GM19438 (cell line): ENCODE data around the gene PIGX.

ENCODE experiments used
- ATAC-seq: cut with Tn5 transposase; IDR thresholded peaks from one replicate; pipeline ENCODE4 v1.9.1; 2021; ENCODE audit warnings: low read depth; ENCODE audit not compliant: unreplicated experiment

PIGX gene

GRCh38 chr3:196754091-196754981 lies 42.2 kb downstream of the PIGX start:
- no peak for ATAC-seq

GRCh38 chr3:196756732-196757131 lies 44.6 kb downstream of the PIGX start:
- ATAC-seq: no peak

DNA sequence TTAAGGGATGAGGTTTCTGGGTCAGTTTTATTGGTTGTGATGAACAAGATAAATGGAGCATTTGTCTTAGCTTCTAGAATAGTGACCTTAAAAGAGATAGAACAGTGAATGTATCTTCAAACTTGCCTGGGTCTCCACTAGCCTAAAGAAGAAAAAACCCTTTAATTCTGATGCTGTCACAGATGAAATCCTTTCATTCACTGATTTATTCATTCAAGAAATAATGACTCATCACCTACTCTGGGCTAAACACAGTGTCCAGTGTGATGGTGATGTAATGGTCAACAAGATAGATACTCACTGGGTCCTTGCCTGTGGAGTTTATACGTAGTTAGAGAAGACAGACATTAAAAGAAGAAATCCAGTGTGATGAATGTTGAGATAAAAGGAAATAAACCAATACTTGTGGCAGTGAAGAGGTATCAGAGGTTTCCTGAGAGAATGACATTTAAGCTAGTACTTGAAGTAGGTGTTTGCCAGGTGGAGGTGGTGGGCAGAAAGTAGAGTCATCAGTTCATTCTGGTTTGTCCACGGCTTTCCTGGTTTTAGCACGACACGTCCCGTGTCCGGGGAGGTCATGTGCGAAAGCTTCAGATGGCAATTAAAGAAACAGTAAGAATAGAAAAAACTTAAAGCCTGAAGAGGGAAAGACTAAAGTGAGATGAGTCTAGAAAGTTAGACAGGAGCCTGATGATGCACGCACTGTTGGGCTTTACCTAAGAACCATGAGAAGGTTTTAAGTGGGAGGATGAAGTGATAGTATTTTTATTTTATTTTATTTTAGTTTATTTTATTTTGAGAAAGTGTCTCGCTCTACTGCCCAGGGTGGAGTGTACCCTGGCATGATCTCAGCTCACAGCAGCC lies 45.9 kb downstream of the PIGX start:
- no peak for ATAC-seq

GRCh38 chr3:196763179-196763578 lies 51.0 kb downstream of the PIGX start:
- no peak for ATAC-seq

DNA sequence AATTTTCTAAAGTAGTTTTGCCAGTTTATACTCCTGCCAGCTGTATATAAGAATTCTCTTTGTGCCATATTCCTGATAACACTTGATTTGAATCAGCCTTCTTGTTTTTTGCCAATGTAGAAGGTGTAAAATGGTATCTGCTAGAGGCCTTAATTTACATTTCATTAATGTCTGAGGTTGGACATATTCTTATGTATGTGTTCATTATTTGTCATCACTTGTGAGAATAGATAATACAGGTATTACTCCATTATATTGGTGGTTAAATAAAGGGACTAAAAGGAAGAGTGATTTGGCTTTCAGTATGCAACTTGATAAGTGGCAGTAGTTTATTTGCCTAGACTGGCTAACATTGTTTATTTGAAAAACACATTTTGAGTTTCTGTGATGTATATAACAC lies 53.3 kb downstream of the PIGX start:
- ATAC-seq: no peak

DNA sequence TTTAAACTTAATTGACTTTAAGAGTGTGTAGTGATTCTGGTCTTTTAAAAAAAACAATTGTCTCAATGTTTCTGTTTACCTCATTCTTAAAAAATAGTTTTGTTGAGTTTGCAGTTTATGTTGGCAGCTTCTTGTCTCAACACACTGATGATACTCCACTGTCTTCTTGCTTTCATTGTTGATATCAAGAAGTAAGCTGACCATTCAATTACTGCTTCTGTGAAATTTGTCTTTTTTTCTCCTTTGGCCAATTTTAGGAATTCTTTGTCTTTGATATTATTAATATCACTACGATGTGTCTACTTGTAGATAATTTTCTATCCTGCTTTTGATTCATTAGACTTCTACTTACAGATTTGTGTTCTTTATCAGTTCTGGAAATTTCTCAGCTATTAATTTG lies 58.9 kb downstream of the PIGX start:
- ATAC-seq: no peak

GRCh38 chr3:196772102-196772501 lies 59.9 kb downstream of the PIGX start:
- no peak for ATAC-seq

DNA sequence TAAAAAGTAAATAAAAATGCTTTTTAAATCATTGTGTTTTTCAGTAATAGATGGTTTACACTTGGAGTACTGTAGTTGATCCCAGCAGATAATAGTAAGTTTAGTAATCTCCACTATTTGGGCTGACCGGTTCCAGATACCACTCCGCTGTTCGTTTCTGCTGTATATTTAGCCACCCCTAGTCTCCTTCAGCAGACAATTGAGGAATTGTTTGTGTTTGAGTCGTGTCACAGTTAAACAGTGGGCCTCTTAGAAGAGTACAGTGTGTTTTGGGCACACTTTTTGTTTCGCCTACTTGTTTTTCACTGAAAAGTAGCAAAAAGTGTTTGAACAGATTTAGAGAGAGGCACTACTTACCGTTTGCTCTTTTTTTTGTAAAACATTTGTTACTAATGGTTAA lies 60.7 kb downstream of the PIGX start:
- ATAC-seq: no peak

- ATAC-seq: no peak
Measured at GRCh38 chr3:196774191-196774820, 62.1 kb downstream of the PIGX start.

- ATAC-seq: no peak
Measured at GRCh38 chr3:196774848-196775422, 62.8 kb downstream of the PIGX start.

GRCh38 chr3:196775938-196776337 lies 63.8 kb downstream of the PIGX start:
- no peak for ATAC-seq

GRCh38 chr3:196777836-196778235 lies 65.7 kb downstream of the PIGX start:
- ATAC-seq: no peak

GRCh38 chr3:196778755-196779154 lies 66.6 kb downstream of the PIGX start:
- no peak for ATAC-seq

- ATAC-seq: no peak
Measured at GRCh38 chr3:196782511-196782910, 70.3 kb downstream of the PIGX start.
